GM13977 (cell line): ENCODE measurements around the gene CMBL.

Experiments used
- DNase-seq: peaks from one replicate; pipeline ENCODE4 v3.0.0; 2012; ENCODE audit warnings: low spot score
- CTCF ChIP-seq: IDR thresholded peaks from 2 replicates; pipeline ENCODE4 v1.5.1; 2012; ENCODE audit warnings: mild to moderate bottlenecking, control low read depth; ENCODE audit not compliant: insufficient read depth; ENCODE audit errors: extremely low read depth, missing control alignments
- in situ Hi-C: fragments of 300-500 bp; cut with MboI; formaldehyde crosslinking; loops from one replicate; pipeline ENCODE4 v1.12.0; 2022; ENCODE audit warnings: low sequenced_read_pairs, low pct_unique_long_range_greater_than_20kb, mixed read lengths, inconsistent platforms; ENCODE audit not compliant: unreplicated experiment

The CMBL gene

GRCh38 chr5:10307206-10308148 lies at the start of gene CMBL:
Gene CMBL (minus strand): TSS chr5:10307902. CDS start chr5:10290762, 17,140 bp downstream.
- DNase-seq, result peak; percentile 79

GRCh38 chr5:10355071-10355889 lies 47.6 kb upstream of the CMBL start:
- no peak for DNase-seq
- no peak for TF ChIP-seq CTCF
- in situ Hi-C loops, result no loop called here

More at GRCh38 chr5:10307206-10308148, at the start of gene CMBL:
- TF ChIP-seq CTCF, result no peak
- in situ Hi-C loops, result no loop called here

GRCh38 chr5:10354048-10354872 lies 46.6 kb upstream of the CMBL start:
- in situ Hi-C loops, result no loop called here
- peak; percentile 42 for DNase-seq
- TF ChIP-seq CTCF, result no peak

GRCh38 chr5:10353241-10354047 lies 45.7 kb upstream of the CMBL start, which contains the start of gene MARCHF6:
Gene MARCHF6 (plus strand): TSS chr5:10353695. CDS start chr5:10353899, 204 bp downstream.
- in situ Hi-C loops, result no loop called here
- TF ChIP-seq CTCF, result no peak
- DNase-seq, result peak; percentile 91

GRCh38 chr5:10352430-10353240 lies 44.9 kb upstream of the CMBL start:
- TF ChIP-seq CTCF, result no peak
- no peak for DNase-seq
- in situ Hi-C loops, result no loop called here
